GM19193 (cell line): ENCODE data around the gene MATN4.

Source experiments
- POLR2A ChIP-seq: IDR thresholded peaks from 4 replicates; pipeline ENCODE4 v1.6.1; 2011; ENCODE audit not compliant: insufficient read depth, insufficient read length; ENCODE audit errors: extremely low read depth

Gene MATN4

GRCh38 chr20:45311589-45312211 lies 3.6 kb upstream of the MATN4 start:
- TF ChIP-seq POLR2A, result no peak

GRCh38 chr20:45309075-45309474 lies 976 bp upstream of the MATN4 start:
- TF ChIP-seq POLR2A, result no peak

- TF ChIP-seq POLR2A, result no peak
These were observed 941 bp downstream of the MATN4 start for GRCh38 chr20:45307076-45307640.

DNA sequence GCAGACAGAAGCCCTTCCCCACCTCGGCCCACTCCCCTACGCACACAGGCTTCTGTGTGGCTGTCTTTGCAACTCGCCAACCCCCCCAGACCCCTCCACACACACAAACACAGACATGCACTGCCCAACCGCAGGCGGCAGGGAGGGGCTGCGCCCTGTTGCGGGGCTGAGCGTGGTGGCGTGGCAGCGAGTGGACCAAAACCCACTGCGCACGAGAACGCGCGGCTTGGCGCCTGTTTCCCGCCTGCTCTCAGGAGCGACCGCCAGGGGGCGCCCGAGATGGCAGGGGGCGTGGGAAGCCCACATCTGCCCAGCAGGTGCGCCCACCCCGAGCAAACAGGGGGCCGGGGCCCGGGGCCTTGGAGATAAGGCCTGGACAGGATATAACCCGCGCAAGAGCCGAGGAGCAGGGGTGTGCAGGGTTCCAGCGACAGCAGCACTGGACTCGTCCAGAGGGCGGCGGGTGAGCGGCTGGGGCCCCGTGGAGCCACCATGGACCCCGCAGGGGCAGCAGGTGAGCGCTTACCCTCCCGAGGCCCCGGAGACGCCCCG lies 1.6 kb downstream of the MATN4 start, which contains the start of gene RBPJL:
TSS of gene RBPJL (plus strand) at position 410 of the 552 bp plus-strand sequence. CDS start at position 493, 83 bp downstream.
- no peak for TF ChIP-seq POLR2A

- no peak for TF ChIP-seq POLR2A
These were observed 2.8 kb downstream of the MATN4 start for GRCh38 chr20:45305262-45305661.

- no peak for TF ChIP-seq POLR2A
These were observed 3.6 kb downstream of the MATN4 start for GRCh38 chr20:45304464-45304999.

DNA sequence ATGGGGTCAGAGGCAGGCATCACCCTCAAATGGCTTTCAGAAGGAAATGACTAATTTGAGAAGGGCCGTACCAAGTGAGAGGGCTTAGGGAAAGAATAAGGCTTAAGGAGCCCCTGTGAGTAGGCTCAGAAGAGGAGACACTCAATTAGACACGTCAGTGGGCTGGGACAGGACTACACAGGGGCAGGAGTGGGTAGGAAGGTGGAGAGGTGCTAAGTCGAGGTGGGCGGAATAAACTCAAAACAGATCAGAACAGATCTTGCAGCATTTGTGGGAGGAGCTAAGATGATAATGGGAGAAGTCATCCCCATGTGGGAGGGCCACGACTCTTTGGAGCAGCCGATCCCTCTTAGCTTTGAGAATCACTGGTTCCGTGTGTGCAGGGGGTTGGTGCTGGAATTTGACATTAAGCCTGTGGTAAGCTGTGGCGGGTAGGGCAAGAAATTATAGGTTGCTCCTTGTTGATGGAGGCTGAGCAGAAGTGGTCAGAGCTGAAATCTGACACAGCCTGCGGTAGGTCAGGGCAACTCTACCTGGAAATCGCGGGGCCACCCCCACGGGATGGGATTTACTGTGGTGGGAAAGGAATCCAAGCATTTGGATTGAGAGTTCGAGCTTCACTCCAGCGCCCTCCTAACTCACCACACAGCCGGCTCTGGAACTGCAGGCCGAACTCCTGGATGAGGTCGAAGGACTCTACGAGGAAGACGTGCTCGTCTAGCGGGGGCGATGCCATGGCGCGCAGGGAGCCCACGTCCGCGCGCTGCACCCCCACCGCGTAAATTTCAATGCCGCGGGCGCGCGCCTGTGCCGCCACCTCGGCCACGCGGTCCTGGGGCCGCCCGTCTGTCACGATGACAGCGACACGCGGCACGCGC lies 4.3 kb downstream of the MATN4 start:
- TF ChIP-seq POLR2A, result no peak

DNA sequence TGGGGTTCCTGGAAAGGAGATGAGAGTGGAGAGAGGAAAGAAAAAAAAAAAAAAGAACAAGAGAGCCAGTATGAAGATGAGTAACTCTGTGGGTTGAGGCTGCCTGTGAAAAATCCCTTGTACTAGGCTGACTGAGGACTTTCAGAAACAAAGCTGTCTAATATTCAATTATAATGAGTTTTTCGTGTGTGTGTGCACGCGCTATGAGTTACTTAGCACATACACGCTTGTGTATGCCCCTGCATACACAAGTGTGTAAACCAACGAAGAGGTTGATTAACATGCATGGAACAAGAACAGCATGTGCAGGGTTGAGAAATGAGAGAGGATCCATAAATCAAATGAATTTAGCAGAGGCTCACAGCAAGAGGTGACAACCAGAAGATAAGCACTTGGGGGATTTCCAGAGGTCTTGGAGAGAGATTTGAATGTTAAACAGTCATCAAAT lies 6.3 kb downstream of the MATN4 start:
- no peak for TF ChIP-seq POLR2A

DNA sequence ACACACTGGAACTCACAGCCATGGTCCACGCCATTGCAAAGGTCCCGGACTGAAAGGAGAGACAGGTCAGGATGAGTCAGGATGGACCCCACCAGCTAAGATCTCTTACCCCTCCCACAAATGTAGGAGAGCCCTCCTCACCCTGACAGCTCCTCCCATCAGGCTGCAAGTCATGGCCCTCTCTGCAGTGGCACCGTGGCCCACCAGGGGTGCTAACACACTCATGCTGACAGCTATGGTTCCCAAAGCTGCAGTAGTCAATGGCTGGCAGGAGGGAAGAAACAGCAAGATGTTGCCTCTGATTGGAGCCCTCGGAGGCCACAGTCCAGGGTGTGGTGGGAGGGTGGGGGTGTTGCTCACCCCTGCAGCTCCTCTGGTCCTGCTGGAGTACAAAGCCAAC lies 7.1 kb downstream of the MATN4 start:
- no peak for TF ChIP-seq POLR2A

GRCh38 chr20:45299786-45300185 lies 8.3 kb downstream of the MATN4 start:
- no peak for TF ChIP-seq POLR2A

DNA sequence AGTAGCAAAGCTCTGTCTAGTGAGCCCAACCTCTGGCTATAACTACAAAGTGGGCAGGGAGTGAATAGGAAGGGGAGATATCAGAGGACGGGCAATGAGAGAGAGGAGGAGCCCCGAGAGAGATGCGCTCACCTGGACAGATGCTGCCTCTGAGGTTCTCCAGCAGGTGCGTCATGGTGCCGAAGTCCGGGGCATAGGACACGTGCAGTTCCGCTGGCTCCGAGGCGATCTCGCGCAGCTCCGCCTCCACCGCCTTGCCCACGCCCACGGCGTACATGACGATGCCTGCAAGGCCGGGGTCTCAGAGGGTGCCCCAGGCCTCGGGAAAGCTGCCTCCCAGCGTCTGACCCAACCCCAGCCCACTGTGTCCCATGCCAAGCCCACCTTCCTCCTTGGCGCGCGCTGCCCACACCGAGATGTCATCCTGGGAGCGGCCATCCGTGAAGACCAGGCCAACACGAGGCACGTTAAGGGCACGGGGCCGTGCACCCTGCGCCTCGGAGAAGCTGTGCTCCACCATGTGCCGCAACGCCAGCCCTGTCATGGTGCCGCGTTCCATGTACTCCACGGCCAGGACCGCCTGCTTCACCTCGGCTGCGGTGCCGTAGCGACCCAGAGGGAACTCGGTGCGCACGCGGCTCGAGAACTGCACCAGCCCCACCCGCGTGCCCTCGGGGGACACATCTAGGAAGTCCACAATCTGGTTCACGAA lies 10.2 kb downstream of the MATN4 start:
- TF ChIP-seq POLR2A, result no peak

DNA sequence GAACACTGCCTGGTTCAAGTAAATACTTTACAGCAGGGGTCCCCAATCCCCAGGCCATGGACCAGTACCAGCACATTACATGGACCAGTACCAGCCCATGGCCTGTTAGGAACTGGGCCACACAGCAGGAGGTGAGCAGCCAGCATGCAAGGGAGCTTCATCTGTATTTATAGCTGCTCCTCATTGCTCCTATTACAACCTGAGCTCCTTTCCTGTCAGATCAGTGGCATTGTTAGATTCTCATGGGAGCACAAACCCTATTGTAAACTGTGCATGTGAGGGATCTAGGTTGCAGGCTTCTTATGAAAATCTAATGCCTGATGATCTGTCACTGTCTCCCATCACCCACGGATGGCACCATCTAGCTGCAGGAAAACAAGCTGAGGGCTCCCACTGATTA lies 13.4 kb downstream of the MATN4 start:
- no peak for TF ChIP-seq POLR2A

DNA sequence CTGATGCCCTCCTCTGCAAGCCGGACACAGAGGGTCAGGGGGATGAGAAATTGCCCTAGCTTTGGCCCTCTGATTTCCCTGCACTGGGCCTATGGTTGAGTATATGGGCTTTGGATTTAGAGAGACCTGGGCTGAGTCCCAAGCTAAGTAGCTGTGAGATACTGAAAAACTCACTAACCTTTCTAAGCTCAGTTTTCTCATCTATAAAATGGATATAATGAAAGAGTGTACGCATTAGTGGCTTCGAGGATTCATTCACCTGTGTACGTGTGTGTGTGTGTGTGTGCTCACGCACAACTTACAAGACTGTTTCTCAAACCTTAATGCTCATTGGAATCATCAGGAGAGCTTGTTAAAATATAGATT lies 14.1 kb downstream of the MATN4 start:
- no peak for TF ChIP-seq POLR2A
